ENCODE results near the gene PSMA1.
A peak's percentile ranks its signal among the peaks of the same experiment; 100 is the strongest.

The PSMA1 gene

GRCh38 chr11:14506532-14506931, 13.7 kb downstream of the PSMA1 start:
- Histone ChIP-seq H3K9me3 (ENCODE audit: control insufficient read depth, insufficient read depth, low read depth, low read length) (no peaks in the 10 kb centered on the region), H3K36me3 (ENCODE audit: control insufficient read depth in 2 of 2, insufficient read depth in 1 of 2, low read length in 2 of 2) (peaks cover 28 to 85% of the 10 kb centered on the region in 2 experiments), H3K4me1 (ENCODE audit: control insufficient read depth, insufficient read depth, low read length) (no peaks in the 10 kb centered on the region), H3K27ac (ENCODE audit: extremely low read depth, low read depth, low read length) (no peak overlapping the region), H3K4me3 (ENCODE audit: low read depth, low read length) (no peak overlapping the region)
- ChIA-PET CTCF (no interaction called here), POLR2A (no interaction called here)
- no peak for TF ChIP-seq ZBTB49 (tag by site-specific recombination; IDR thresholded peaks at IDR 0.05; ENCODE audit: low read depth)
- no peak for TF ChIP-seq ZNF280C (tag by site-specific recombination; IDR thresholded peaks at IDR 0.05)
- TF ChIP-seq ZNF501 (tag by site-specific recombination; IDR thresholded peaks at IDR 0.05) = no peak
- TF ChIP-seq PRDM2 (tag by site-specific recombination; IDR thresholded peaks at IDR 0.05; ENCODE audit: borderline replicate concordance) = no peak
- TF ChIP-seq GLIS2 (tag by site-specific recombination; IDR thresholded peaks at IDR 0.05) = no peak
- TF ChIP-seq ZNF621 (tag by site-specific recombination; IDR thresholded peaks at IDR 0.05) = no peak

- Histone ChIP-seq H3K36me3 (ENCODE audit: control insufficient read depth in 2 of 2, insufficient read depth in 1 of 2, low read length in 2 of 2) (peaks cover 24 to 57% of the 10 kb centered on the region in 2 experiments), H3K27ac (ENCODE audit: extremely low read depth, low read depth, low read length) (no peak overlapping the region), H3K4me3 (ENCODE audit: low read depth, low read length) (no peak overlapping the region), H3K9me3 (ENCODE audit: control insufficient read depth, insufficient read depth, low read depth, low read length) (no peaks in the 10 kb centered on the region), H3K4me1 (ENCODE audit: control insufficient read depth, insufficient read depth, low read length) (no peaks in the 10 kb centered on the region)
- ChIA-PET POLR2A (interaction anchor here (0.6 kb wide), 1 partner anchor 12 kb away, joined by 4 read pairs; no protein-coding TSS in a partner anchor), CTCF (no interaction called here)
- TF ChIP-seq, protein P1, sequence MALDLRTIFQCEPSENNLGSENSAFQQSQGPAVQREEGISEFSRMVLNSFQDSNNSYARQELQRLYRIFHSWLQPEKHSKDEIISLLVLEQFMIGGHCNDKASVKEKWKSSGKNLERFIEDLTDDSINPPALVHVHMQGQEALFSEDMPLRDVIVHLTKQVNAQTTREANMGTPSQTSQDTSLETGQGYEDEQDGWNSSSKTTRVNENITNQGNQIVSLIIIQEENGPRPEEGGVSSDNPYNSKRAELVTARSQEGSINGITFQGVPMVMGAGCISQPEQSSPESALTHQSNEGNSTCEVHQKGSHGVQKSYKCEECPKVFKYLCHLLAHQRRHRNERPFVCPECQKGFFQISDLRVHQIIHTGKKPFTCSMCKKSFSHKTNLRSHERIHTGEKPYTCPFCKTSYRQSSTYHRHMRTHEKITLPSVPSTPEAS (tag by site-specific recombination; IDR thresholded peaks at IDR 0.05) = peak; percentile 69
- no peak for TF ChIP-seq RBAK (tag by site-specific recombination; IDR thresholded peaks at IDR 0.05)
- TF ChIP-seq, protein P2, sequence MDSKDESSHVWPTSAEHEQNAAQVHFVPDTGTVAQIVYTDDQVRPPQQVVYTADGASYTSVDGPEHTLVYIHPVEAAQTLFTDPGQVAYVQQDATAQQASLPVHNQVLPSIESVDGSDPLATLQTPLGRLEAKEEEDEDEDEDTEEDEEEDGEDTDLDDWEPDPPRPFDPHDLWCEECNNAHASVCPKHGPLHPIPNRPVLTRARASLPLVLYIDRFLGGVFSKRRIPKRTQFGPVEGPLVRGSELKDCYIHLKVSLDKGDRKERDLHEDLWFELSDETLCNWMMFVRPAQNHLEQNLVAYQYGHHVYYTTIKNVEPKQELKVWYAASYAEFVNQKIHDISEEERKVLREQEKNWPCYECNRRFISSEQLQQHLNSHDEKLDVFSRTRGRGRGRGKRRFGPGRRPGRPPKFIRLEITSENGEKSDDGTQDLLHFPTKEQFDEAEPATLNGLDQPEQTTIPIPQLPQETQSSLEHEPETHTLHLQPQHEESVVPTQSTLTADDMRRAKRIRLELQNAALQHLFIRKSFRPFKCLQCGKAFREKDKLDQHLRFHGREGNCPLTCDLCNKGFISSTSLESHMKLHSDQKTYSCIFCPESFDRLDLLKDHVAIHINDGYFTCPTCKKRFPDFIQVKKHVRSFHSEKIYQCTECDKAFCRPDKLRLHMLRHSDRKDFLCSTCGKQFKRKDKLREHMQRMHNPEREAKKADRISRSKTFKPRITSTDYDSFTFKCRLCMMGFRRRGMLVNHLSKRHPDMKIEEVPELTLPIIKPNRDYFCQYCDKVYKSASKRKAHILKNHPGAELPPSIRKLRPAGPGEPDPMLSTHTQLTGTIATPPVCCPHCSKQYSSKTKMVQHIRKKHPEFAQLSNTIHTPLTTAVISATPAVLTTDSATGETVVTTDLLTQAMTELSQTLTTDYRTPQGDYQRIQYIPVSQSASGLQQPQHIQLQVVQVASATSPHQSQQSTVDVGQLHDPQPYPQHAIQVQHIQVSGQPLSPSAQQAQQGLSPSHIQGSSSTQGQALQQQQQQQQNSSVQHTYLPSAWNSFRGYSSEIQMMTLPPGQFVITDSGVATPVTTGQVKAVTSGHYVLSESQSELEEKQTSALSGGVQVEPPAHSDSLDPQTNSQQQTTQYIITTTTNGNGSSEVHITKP (tag by site-specific recombination; IDR thresholded peaks at IDR 0.05) = peak; percentile 34; the same call in 1 of the 2 replicates
These were observed 17.2 kb downstream of the PSMA1 start for GRCh38 chr11:14503023-14503422.
